H1 (cell line): ENCODE results near the gene ASCC1. TPM values are rescaled to one million over a fixed set of nuclear protein-coding genes. Genes with fewer than 3 reads are reported as not detected.

Source experiments
- CTCF ChIA-PET: fragments of 300-600 bp; sonication (Branson Sonifier 250); formaldehyde crosslinking; loops from one replicate; lab custom pipeline; 2021; ENCODE audit not compliant: partially characterized antibody; lab: Charles Lee
- POLR2A ChIA-PET: fragments of 300-600 bp; sonication (Branson Sonifier 250); formaldehyde crosslinking; loops from one replicate; lab custom pipeline; 2021; ENCODE audit warnings: inconsistent platforms; ENCODE audit not compliant: partially characterized antibody; lab: Charles Lee
- DNase-seq, 2 experiments: peaks; one replicate each; pipeline versions ENCODE4 v3.0.0 to v3.0.0-alpha.2; 2010 to 2022; ENCODE audit warnings: low spot score in 2 of 2, low read depth in 1 of 2, mixed read lengths in 1 of 2
- FAIRE-seq: peaks from 2 replicates; lab custom pipeline; 2011; peaks lifted over from hg19 to GRCh38; lab: Jason Lieb, UNC
- H2AFZ ChIP-seq: 2 replicates; pipeline ENCODE4 v1.8.1; 2012; ENCODE audit warnings: low read length, inconsistent platforms
- H2AK5ac ChIP-seq: 2 replicates; pipeline ENCODE4 v1.6.1; 2013; ENCODE audit warnings: low read depth, low read length
- H2BK120ac ChIP-seq: replicated peaks from 2 replicates; pipeline ENCODE3; 2013; ENCODE audit warnings: low read depth, low read length, inconsistent platforms
- H2BK12ac ChIP-seq: 2 replicates; pipeline ENCODE4 v1.6.1; 2013; ENCODE audit warnings: low read depth, low read length
- H2BK15ac ChIP-seq: 2 replicates; pipeline ENCODE4 v1.6.1; 2013; ENCODE audit warnings: low read length
- H2BK20ac ChIP-seq: 2 replicates; pipeline ENCODE4 v1.6.1; 2013; ENCODE audit warnings: low read length
- H2BK5ac ChIP-seq: 2 replicates; pipeline ENCODE4 v1.6.1; 2013; ENCODE audit warnings: low read depth, low read length
- H3K14ac ChIP-seq: 2 replicates; pipeline ENCODE4 v1.6.1; 2013; ENCODE audit warnings: inconsistent platforms; ENCODE audit not compliant: insufficient read length
- H3K18ac ChIP-seq: 2 replicates; pipeline ENCODE4 v1.6.1; 2013; ENCODE audit warnings: low read length; ENCODE audit errors: extremely low read depth
- H3K23ac ChIP-seq: 2 replicates; pipeline ENCODE4 v1.6.1; 2013; ENCODE audit warnings: inconsistent platforms; ENCODE audit not compliant: insufficient read length
- H3K23me2 ChIP-seq: 2 replicates; pipeline ENCODE4 v1.6.1; 2013; ENCODE audit warnings: low read depth, low read length
- H3K27ac ChIP-seq: 2 replicates; pipeline ENCODE4 v1.6.1; 2011; ENCODE audit warnings: low read depth, low read length, inconsistent platforms
- H3K27me3 ChIP-seq, 4 experiments: replicated peaks in 1 of 4; 1 replicate in 1 of 4; 2 replicates in 3 of 4; pipeline versions ENCODE4 v1.6.1 to v1.8.1; 2011 to 2013; ENCODE audit warnings: low read length in 3 of 4, mild to moderate bottlenecking in 3 of 4, inconsistent platforms in 2 of 4, mixed read lengths in 2 of 4, moderate library complexity in 1 of 4; ENCODE audit not compliant: control insufficient read depth in 3 of 4, insufficient read depth in 3 of 4; ENCODE audit errors: extremely low read depth in 1 of 4
- H3K36me3 ChIP-seq, 4 experiments: 2 replicates each; pipeline versions ENCODE4 v1.6.1 to v1.8.1; 2011 to 2013; ENCODE audit warnings: mild to moderate bottlenecking in 4 of 4, low read length in 3 of 4, moderate library complexity in 2 of 4, control low read depth in 1 of 4, inconsistent platforms in 1 of 4; ENCODE audit not compliant: insufficient read depth in 4 of 4, control insufficient read depth in 2 of 4
- H3K4ac ChIP-seq: replicated peaks from 2 replicates; pipeline ENCODE3; 2013; ENCODE audit warnings: low read length, low read depth, mixed read lengths, inconsistent platforms; ENCODE audit not compliant: insufficient read length
- H3K4me1 ChIP-seq, 4 experiments: replicated peaks in 1 of 4; 1 replicate in 1 of 4; 2 replicates in 3 of 4; pipeline versions ENCODE4 v1.6.1 to v1.8.1; 2011 to 2013; ENCODE audit warnings: low read length in 3 of 4, inconsistent platforms in 2 of 4, mixed read lengths in 1 of 4; ENCODE audit not compliant: insufficient read depth in 4 of 4, control insufficient read depth in 3 of 4
- H3K4me2 ChIP-seq, 2 experiments: 2 replicates each; pipeline versions ENCODE4 v1.6.1 to v1.8.1; 2011 to 2013; ENCODE audit warnings: low read depth in 2 of 2, low read length in 2 of 2, control low read depth in 1 of 2, inconsistent platforms in 1 of 2, mild to moderate bottlenecking in 1 of 2; ENCODE audit not compliant: insufficient read depth in 1 of 2
- H3K4me3 ChIP-seq, 4 experiments: fragments of 200-600, 300-600 bp in 1 of 4; sonication (generic), shearing (Covaris generic), sonication (Bioruptor Twin) in 1 of 4; 2 replicates each; pipeline versions ENCODE4 v1.5.1 to v1.8.1; 2011 to 2016; ENCODE audit warnings: low read length in 4 of 4, low read depth in 3 of 4, control low read depth in 2 of 4, inconsistent platforms in 2 of 4, mild to moderate bottlenecking in 2 of 4, mixed read lengths in 1 of 4, moderate library complexity in 1 of 4; ENCODE audit not compliant: insufficient read depth in 2 of 4; ENCODE audit errors: extremely low read depth in 1 of 4
- H3K56ac ChIP-seq: replicated peaks from 2 replicates; pipeline ENCODE3; 2013; ENCODE audit warnings: low read depth, mild to moderate bottlenecking, mixed read lengths, low read length, inconsistent platforms; ENCODE audit not compliant: insufficient read length
- H3K79me1 ChIP-seq: 2 replicates; pipeline ENCODE4 v1.6.1; 2013; ENCODE audit warnings: low read depth, low read length, control low read depth
- H3K79me2 ChIP-seq, 2 experiments: 2 replicates each; pipeline versions ENCODE4 v1.6.1 to v1.8.1; 2012 to 2013; ENCODE audit warnings: low read length in 2 of 2, mild to moderate bottlenecking in 2 of 2, inconsistent platforms in 1 of 2; ENCODE audit not compliant: insufficient read depth in 2 of 2, control insufficient read depth in 1 of 2
- H3K9ac ChIP-seq, 4 experiments: replicated peaks in 1 of 4; 1 replicate in 1 of 4; 2 replicates in 3 of 4; pipeline versions ENCODE4 v1.6.1 to v1.8.1; 2011 to 2013; ENCODE audit warnings: low read depth in 3 of 4, low read length in 3 of 4, control low read depth in 2 of 4, mild to moderate bottlenecking in 2 of 4, moderate library complexity in 2 of 4, inconsistent platforms in 1 of 4; ENCODE audit errors: extremely low read depth in 1 of 4
- H3K9me3 ChIP-seq, 2 experiments: 2 replicates each; pipeline versions ENCODE4 v1.6.1 to v1.8.1; 2012 to 2013; ENCODE audit warnings: mild to moderate bottlenecking in 2 of 2, moderate library complexity in 2 of 2, control low read depth in 1 of 2, inconsistent platforms in 1 of 2, low read depth in 1 of 2, low read length in 1 of 2, mixed read lengths in 1 of 2; ENCODE audit not compliant: insufficient read depth in 2 of 2
- H4K20me1 ChIP-seq, 2 experiments: replicated peaks in 1 of 2; 2 replicates each; pipeline versions ENCODE3 to v1.8.1; 2011 to 2013; ENCODE audit warnings: inconsistent platforms in 2 of 2, low read length in 2 of 2, mild to moderate bottlenecking in 1 of 2; ENCODE audit not compliant: insufficient read depth in 2 of 2, control insufficient read depth in 1 of 2
- H4K5ac ChIP-seq: 2 replicates; pipeline ENCODE4 v1.6.1; 2013; ENCODE audit warnings: low read length, low read depth, mixed read lengths, inconsistent platforms; ENCODE audit not compliant: insufficient read length
- H4K8ac ChIP-seq: 2 replicates; pipeline ENCODE4 v1.8.0; 2013; ENCODE audit warnings: mild to moderate bottlenecking, moderate library complexity, low read length, inconsistent platforms; ENCODE audit not compliant: insufficient read depth; ENCODE audit errors: extremely low read depth
- H4K91ac ChIP-seq: replicated peaks from 2 replicates; pipeline ENCODE3; 2013; ENCODE audit warnings: low read length, mixed read lengths, inconsistent platforms; ENCODE audit not compliant: insufficient read length
- BACH1 ChIP-seq: IDR thresholded peaks from 2 replicates; pipeline ENCODE4 v1.6.1; 2012; ENCODE audit warnings: low read length, improper control_type of control experiment
- EZH2 ChIP-seq: fragments of 200-600 bp; sonication (generic); IDR thresholded peaks from 2 replicates; pipeline ENCODE4 v1.7.1; 2012; ENCODE audit warnings: low read depth, mild to moderate bottlenecking, moderate library complexity, low read length, inconsistent platforms; ENCODE audit not compliant: severe bottlenecking
- JUND ChIP-seq: IDR thresholded peaks from 2 replicates; pipeline ENCODE4 v1.6.1; 2011; ENCODE audit warnings: mild to moderate bottlenecking, improper control_type of control experiment, low read length
- NANOG ChIP-seq: IDR thresholded peaks from 2 replicates; pipeline ENCODE4 v1.6.1; 2011; ENCODE audit warnings: low read length, low read depth, mild to moderate bottlenecking, inconsistent platforms; ENCODE audit not compliant: insufficient read depth, poor library complexity, severe bottlenecking
- RXRA ChIP-seq: IDR thresholded peaks from 2 replicates; pipeline ENCODE4 v1.6.1; 2011; ENCODE audit warnings: low read depth, mild to moderate bottlenecking, low read length, moderate library complexity; ENCODE audit not compliant: insufficient read depth
- SAP30 ChIP-seq: fragments of 300-600 bp; sonication (generic); IDR thresholded peaks from 2 replicates; pipeline ENCODE4 v1.7.1; 2012; ENCODE audit warnings: low read length, moderate library complexity, mild to moderate bottlenecking, inconsistent platforms; ENCODE audit not compliant: insufficient read depth, insufficient replicate concordance
- SUZ12 ChIP-seq: fragments of 200-600 bp; sonication (generic); IDR thresholded peaks from 2 replicates; pipeline ENCODE4 v1.6.1; 2012; ENCODE audit warnings: mild to moderate bottlenecking, inconsistent platforms, low read length, moderate library complexity, mixed read lengths
- TCF12 ChIP-seq: IDR thresholded peaks from 2 replicates; pipeline ENCODE4 v1.6.1; 2011; ENCODE audit warnings: low read depth, mild to moderate bottlenecking, low read length
- whole genome bisulfite sequencing, 2 experiments: shearing (Covaris generic) in 1 of 2; methylation state at CpG; one replicate each; pipeline versions ENCODE4 v1.1.6 to v1.1.7; 2013 to 2015; ENCODE audit warnings: low lambda C conversion rate in 2 of 2, mixed read lengths in 2 of 2, inconsistent platforms in 1 of 2, low coverage in 1 of 2, missing lambda C conversion rate in 1 of 2; ENCODE audit not compliant: insufficient replicate concordance in 2 of 2, insufficient coverage in 1 of 2, insufficient read length in 1 of 2; ENCODE audit errors: extremely low coverage in 1 of 2, missing lambda C conversion rate in 1 of 2; 5-methylcytosine and 5-hydroxymethylcytosine counted together
- polyA plus RNA-seq, 7 experiments: library from polyadenylated mRNA; depleted of rRNA in 3 of 7; stranded (reverse) in 5 of 7; unstranded in 2 of 7; fragments of >200 nt in 5 of 7; fragments of 200-250 nt in 2 of 7; gene quantifications; 1 replicate in 5 of 7; 2 replicates in 1 of 7; 4 replicates in 1 of 7; pipeline versions ENCODE4 v1.2.1 to v1.2.3, GENCODE V29; 2011 to 2013; ENCODE audit warnings: missing spikeins in 2 of 7, mixed read lengths in 2 of 7
- total RNA-seq: library from RNA; stranded (reverse); fragmentation: NEBNext Ultra II Directional; extraction: Animal tissue kit (Norgen Biotek cat#: 25700); gene quantifications from 2 replicates; pipeline ENCODE4 v1.2.1, GENCODE V29; 2021

ASCC1 gene
- total and polyA plus RNA-seq, 2 of the 8 experiments (the other 6 are each of a cell fraction or from before 2014, with no cell fraction given): 25.6 to 35.8 TPM

DNA sequence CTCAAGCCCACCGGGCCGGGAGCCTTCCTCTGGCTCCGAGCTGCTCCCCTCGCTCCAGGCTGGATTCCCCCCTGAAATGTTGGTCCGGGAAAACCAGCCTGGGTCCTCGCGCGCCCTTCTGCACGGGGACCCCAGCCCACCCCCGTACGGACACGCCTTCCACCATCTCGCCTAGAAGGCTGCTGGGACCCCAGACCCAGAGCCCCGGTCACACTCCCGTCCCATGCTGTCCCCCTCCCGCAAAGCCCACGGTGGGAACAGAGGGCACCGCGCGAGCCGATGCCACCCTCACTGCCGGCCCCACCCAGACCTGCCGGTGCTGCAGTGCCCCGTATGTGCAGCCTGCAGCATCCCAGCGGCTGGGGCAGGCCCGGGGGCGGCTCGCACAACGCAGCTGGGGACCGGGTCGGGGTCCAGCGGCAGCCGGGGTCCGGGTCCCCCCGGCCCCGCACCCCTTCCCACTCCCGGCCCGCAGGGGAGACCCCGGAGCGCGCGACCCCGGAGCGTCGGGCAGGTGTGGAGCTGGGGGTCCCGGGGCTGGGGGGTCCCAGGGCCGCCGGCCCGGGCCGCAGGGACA is 128.6 kb downstream of the ASCC1 start:
- ChIA-PET POLR2A (interaction anchor here (0.6 to 2.5 kb wide), 7 partner anchors 8 to 266 kb away, joined by 3 to 13 read pairs (median 3); partner anchors contain the start of gene DDIT4), CTCF (interaction anchor here (1.5 to 3.8 kb wide), 3 partner anchors 18 to 38 kb away, joined by 3 to 13 read pairs (median 9); no protein-coding TSS in a partner anchor)
- Histone ChIP-seq H2BK12ac (no peak overlapping the region), H2BK20ac (no peak overlapping the region), H4K91ac (no peak overlapping the region), H3K27me3 (peaks cover 19 to 50% (median 45%) of the 10 kb centered on the region in 4 experiments), H2BK120ac (no peak overlapping the region), H3K18ac (no peak overlapping the region; the same call in 1 of the 2 replicates), H2AK5ac (no peak overlapping the region), H2AFZ (no peak overlapping the region), H4K20me1 (no peaks in the 10 kb centered on the region), H2BK15ac (no peak overlapping the region), H3K36me3 (no peaks in the 10 kb centered on the region; a peak in 1 of 8 replicates), H3K9ac (no peak overlapping the region), H3K4me3 (peak overlapping the region; percentile 49 to 60 (median 54)), H3K79me2 (no peaks in the 10 kb centered on the region), H3K4me2 (peak overlapping the region; percentile 76 to 82), H3K14ac (no peak overlapping the region), H4K8ac (peak overlapping the region; percentile 0; the same call in 1 of the 2 replicates), H3K23ac (no peak overlapping the region), H3K9me3 (no peaks in the 10 kb centered on the region), H2BK5ac (no peak overlapping the region), H3K4ac (no peak overlapping the region), H3K56ac (no peak overlapping the region), H3K79me1 (no peaks in the 10 kb centered on the region), H4K5ac (no peak overlapping the region), H3K23me2 (peaks cover 8% of the 10 kb centered on the region; the same call in 1 of the 2 replicates), H3K27ac (no peak overlapping the region), H3K4me1 (peaks cover 3 to 22% (median 11%) of the 10 kb centered on the region in 4 experiments)
- FAIRE-seq (no peak), DNase-seq (peak in 1 of 2 experiments; percentile 66)
- 3% methylated on average over 15 of the region's 50 CpGs; no CpG with 5 or more reads in 1 of the 2 experiments for WGBS, 2 experiments
- TF ChIP-seq TCF12 (no peak), JUND (no peak), EZH2 (peak; percentile 86), NANOG (no peak), BACH1 (peak; percentile 19; the same call in 1 of the 2 replicates), SUZ12 (peak; percentile 67; the same call in 1 of the 2 replicates), SAP30 (no peak), RXRA (no peak)
